SK-N-SH (cell line): ENCODE data around the gene COQ8B. TPM values are rescaled to one million over a fixed set of nuclear protein-coding genes. Genes with fewer than 3 reads are reported as not detected.

ENCODE experiments used
- CTCF ChIA-PET: fragments of 300-600, 350-600 bp; formaldehyde crosslinking; extraction: SDS; loops from one replicate; lab custom pipeline; 2021; lab: Yijun Ruan, JAX
- POLR2A ChIA-PET: fragments of 350-600 bp; sonication (Branson Sonifier 250); formaldehyde crosslinking; extraction: SDS; loops from one replicate; lab custom pipeline; 2020; ENCODE audit warnings: antibody characterized with exemption, inconsistent platforms; lab: Yijun Ruan, JAX
- DNase-seq: peaks from one replicate; pipeline ENCODE4 v3.0.0; 2012
- H2AFZ ChIP-seq: fragments of 200-600 bp; sonication (generic); 2 replicates; pipeline ENCODE4 v1.8.1; 2016; ENCODE audit warnings: antibody characterized with exemption, mild to moderate bottlenecking, low read depth
- H3F3A ChIP-seq: fragments of 200-600 bp; sonication (generic); replicated peaks from 2 replicates; pipeline ENCODE3; 2016; ENCODE audit warnings: antibody characterized with exemption, mild to moderate bottlenecking; ENCODE audit not compliant: insufficient read depth
- H3K27ac ChIP-seq, 2 experiments: fragments of 200-500 bp in 1 of 2; fragments of 200-600 bp in 1 of 2; sonication (Bioruptor generic) in 1 of 2; sonication (generic), shearing (Covaris generic) in 1 of 2; 2 replicates each; pipeline versions ENCODE4 v1.5.1 to v1.6.1; 2014 to 2016; ENCODE audit warnings: low read depth in 2 of 2, inconsistent platforms in 1 of 2, low read length in 1 of 2, mild to moderate bottlenecking in 1 of 2, mixed read lengths in 1 of 2
- H3K27me3 ChIP-seq: fragments of 200-600 bp; sonication (generic), shearing (Covaris generic); 2 replicates; pipeline ENCODE4 v1.6.1; 2016; ENCODE audit warnings: mixed run types; ENCODE audit not compliant: insufficient read depth
- H3K36me3 ChIP-seq, 2 experiments: fragments of 200-500 bp in 1 of 2; fragments of 200-600 bp in 1 of 2; sonication (Bioruptor generic) in 1 of 2; sonication (generic) in 1 of 2; replicated peaks in 1 of 2; 2 replicates each; pipeline versions ENCODE3 to v1.5.1; 2014 to 2016; ENCODE audit warnings: low read length in 1 of 2, mild to moderate bottlenecking in 1 of 2; ENCODE audit not compliant: insufficient read depth in 2 of 2, control insufficient read depth in 1 of 2
- H3K4me1 ChIP-seq, 2 experiments: fragments of 200-500 bp in 1 of 2; fragments of 200-600 bp in 1 of 2; sonication (Bioruptor generic) in 1 of 2; sonication (generic), shearing (Covaris generic) in 1 of 2; 2 replicates each; pipeline versions ENCODE4 v1.5.1 to v1.6.1; 2014 to 2016; ENCODE audit warnings: low read depth in 1 of 2, low read length in 1 of 2, mixed run types in 1 of 2; ENCODE audit not compliant: insufficient read depth in 2 of 2, control insufficient read depth in 1 of 2
- H3K4me2 ChIP-seq: fragments of 200-600 bp; sonication (generic), shearing (Covaris generic); 2 replicates; pipeline ENCODE4 v1.6.1; 2017; ENCODE audit warnings: mixed run types
- H3K4me3 ChIP-seq, 2 experiments: fragments of 200-500 bp in 1 of 2; fragments of 200-600 bp in 1 of 2; sonication (Bioruptor generic) in 1 of 2; sonication (generic), shearing (Covaris generic) in 1 of 2; 2 replicates each; pipeline versions ENCODE4 v1.5.1 to v1.8.1; 2014 to 2016; ENCODE audit warnings: low read depth in 2 of 2, inconsistent platforms in 1 of 2, low read length in 1 of 2, mild to moderate bottlenecking in 1 of 2, mixed read lengths in 1 of 2, moderate library complexity in 1 of 2
- H3K79me2 ChIP-seq: fragments of 200-600 bp; sonication (generic); 2 replicates; pipeline ENCODE4 v1.8.1; 2017; ENCODE audit warnings: mild to moderate bottlenecking; ENCODE audit not compliant: insufficient read depth
- H3K9ac ChIP-seq: fragments of 200-600 bp; sonication (generic); 2 replicates; pipeline ENCODE4 v1.6.1; 2017; ENCODE audit warnings: mixed run types
- H3K9me2 ChIP-seq: fragments of 200-600 bp; sonication (generic); 2 replicates; pipeline ENCODE4 v1.6.1; 2017; ENCODE audit warnings: mixed run types
- H3K9me3 ChIP-seq: fragments of 200-600 bp; sonication (generic); 2 replicates; pipeline ENCODE4 v1.6.1; 2017; ENCODE audit warnings: mixed run types, mild to moderate bottlenecking, moderate library complexity
- H4K20me1 ChIP-seq: fragments of 200-600 bp; sonication (generic); 2 replicates; pipeline ENCODE4 v1.6.1; 2017; ENCODE audit warnings: mild to moderate bottlenecking, mixed run types; ENCODE audit not compliant: insufficient read depth
- EZH2phosphoT487 ChIP-seq: fragments of 200-600 bp; sonication (generic); IDR thresholded peaks from 2 replicates; pipeline ENCODE4 v1.6.1; 2017; ENCODE audit warnings: low read depth, mixed run types, mild to moderate bottlenecking, antibody characterized with exemption, moderate library complexity, borderline replicate concordance
- FOXJ3 ChIP-seq: sonication (generic); formaldehyde crosslinking; IDR thresholded peaks from 2 replicates; pipeline ENCODE4 v1.5.1; 2020; ENCODE audit warnings: mild to moderate bottlenecking, missing genetic modification reagents
- FOXM1 ChIP-seq: IDR thresholded peaks from 2 replicates; pipeline ENCODE4 v1.4.0; 2012; ENCODE audit warnings: low read depth, mild to moderate bottlenecking
- GABPA ChIP-seq: IDR thresholded peaks from 2 replicates; pipeline ENCODE4 v1.4.0; 2012; ENCODE audit warnings: low read depth, mild to moderate bottlenecking
- GATA2 ChIP-seq: sonication (generic); formaldehyde crosslinking; IDR thresholded peaks from 2 replicates; pipeline ENCODE4 v1.5.0; 2020; ENCODE audit warnings: mild to moderate bottlenecking, missing genetic modification reagents
- IRF3 ChIP-seq: fragments of 150-350 bp; IDR thresholded peaks from 2 replicates; pipeline ENCODE4 v1.6.1; 2016; ENCODE audit warnings: mild to moderate bottlenecking, low read depth, low read length
- JUND ChIP-seq: IDR thresholded peaks from 2 replicates; pipeline ENCODE4 v1.4.0; 2012
- MEF2A ChIP-seq: IDR thresholded peaks from 2 replicates; pipeline ENCODE4 v1.4.0; 2012; ENCODE audit warnings: low read depth, borderline replicate concordance
- NFIC ChIP-seq: IDR thresholded peaks from 2 replicates; pipeline ENCODE4 v1.4.0; 2012; ENCODE audit warnings: borderline replicate concordance
- REST ChIP-seq: IDR thresholded peaks from 2 replicates; pipeline ENCODE4 v1.6.1; 2012; ENCODE audit warnings: mild to moderate bottlenecking, low read depth, low read length, moderate library complexity
- RFX5 ChIP-seq: IDR thresholded peaks from 2 replicates; pipeline ENCODE4 v1.6.1; 2012; ENCODE audit warnings: mild to moderate bottlenecking, improper control_type of control experiment, low read length
- ZBTB33 ChIP-seq: IDR thresholded peaks from 2 replicates; pipeline ENCODE4 v1.4.0; 2012; ENCODE audit warnings: low read depth, borderline replicate concordance
- WGBS: methylation state at CpG from one replicate; pipeline ENCODE4 v1.1.6; 2017; ENCODE audit warnings: low lambda C conversion rate; 5-methylcytosine and 5-hydroxymethylcytosine counted together
- polyA plus RNA-seq, 3 experiments: library from polyadenylated mRNA; depleted of rRNA; stranded (reverse); fragments of >200 nt; gene quantifications; 2 replicates each; pipeline ENCODE4 v1.2.3, GENCODE V29; 2012

Gene COQ8B
- polyA plus RNA-seq, 1 of the 3 experiments (the other 2 are of a cell fraction), result 43.8 TPM

GRCh38 chr19:40646743-40647254, 69.9 kb downstream of the COQ8B start (continued):
- TF ChIP-seq REST, result no peak
- no peak for TF ChIP-seq FOXJ3
- no peak for TF ChIP-seq GABPA
- no peak for TF ChIP-seq RFX5
- no peak for TF ChIP-seq GATA2 (CRISPR knock-in tag)
- TF ChIP-seq NFIC, result no peak

- Histone ChIP-seq H3K79me2 (no peaks in the 10 kb centered on the region), H3K4me1 (peaks cover 0 to 4% of the 10 kb centered on the region in 2 experiments; a peak in 2 of 4 replicates), H3K9me3 (no peaks in the 10 kb centered on the region), H3K4me3 (no peak overlapping the region), H2AFZ (no peak overlapping the region), H3K27me3 (no peaks in the 10 kb centered on the region), H3F3A (peaks cover 17% of the 10 kb centered on the region), H3K27ac (no peak overlapping the region), H3K36me3 (no peaks in the 10 kb centered on the region), H3K4me2 (no peak overlapping the region), H3K9ac (no peak overlapping the region), H3K9me2 (no peaks in the 10 kb centered on the region), H4K20me1 (no peaks in the 10 kb centered on the region)
- WGBS, result 87% methylated on average over 8 of the region's 8 CpGs
- TF ChIP-seq FOXM1 (no peak), ZBTB33 (no peak), JUND (no peak), EZH2phosphoT487 (no peak), MEF2A (no peak), IRF3 (no peak)
- ChIA-PET POLR2A (no interaction called here), CTCF (interaction anchor here (0.7 to 3.5 kb wide), 3 partner anchors 8 to 78 kb away, joined by 3 to 35 read pairs (median 5); no protein-coding TSS in a partner anchor)
- no peak for DNase-seq
These were observed 73.9 kb downstream of the COQ8B start for GRCh38 chr19:40642757-40643305.
